Type B pancreatic cell (in vitro differentiated cells): ENCODE results near the gene ATP2A1. TPM values are rescaled to one million over a fixed set of nuclear protein-coding genes. Genes with fewer than 3 reads are reported as not detected.
"Not testable (repeated sequence)": the region's sequence is repeated elsewhere in the genome, so short reads cannot be mapped to it uniquely, and the experiment has no call there.

Experiments
- DNase-seq: peaks from one replicate; pipeline ENCODE4 v3.0.0; 2021; ENCODE audit warnings: mixed read lengths; ENCODE audit not compliant: unreplicated experiment; ENCODE audit errors: extremely low spot score
- H3K27ac Mint-ChIP-seq: 2 replicates; pipeline ENCODE4 v1.8.0; 2021; ENCODE audit warnings: mild to moderate bottlenecking, mixed read lengths
- H3K27me3 Mint-ChIP-seq: 2 replicates; pipeline ENCODE4 v1.8.0; 2021; ENCODE audit warnings: mixed read lengths
- H3K36me3 Mint-ChIP-seq: 2 replicates; pipeline ENCODE4 v1.8.0; 2021; ENCODE audit warnings: mixed read lengths
- H3K4me1 Mint-ChIP-seq: one replicate; pipeline ENCODE4 v1.8.0; 2021; ENCODE audit warnings: mixed read lengths; ENCODE audit not compliant: unreplicated experiment
- H3K4me3 Mint-ChIP-seq: 2 replicates; pipeline ENCODE4 v1.8.0; 2021; ENCODE audit warnings: mild to moderate bottlenecking, mixed read lengths
- H3K9me3 Mint-ChIP-seq: 2 replicates; pipeline ENCODE4 v1.8.0; 2021; ENCODE audit warnings: mixed read lengths
- total RNA-seq: library from RNA; stranded (reverse); gene quantifications from 2 replicates; pipeline ENCODE4 v1.2.1, GENCODE V29; 2021; ENCODE audit warnings: low replicate concordance
- TF ChIP-seq, protein P1 (sequence below): fragments of 200-600 bp; sonication (generic); conservative IDR thresholded peaks from 2 replicates; pipeline ENCODE4 v1.5.0; 2021; ENCODE audit warnings: antibody characterized with exemption, mild to moderate bottlenecking

ATP2A1 gene
- total RNA-seq, 1 donor from 2014 or later, result 4.4 TPM

DNA sequence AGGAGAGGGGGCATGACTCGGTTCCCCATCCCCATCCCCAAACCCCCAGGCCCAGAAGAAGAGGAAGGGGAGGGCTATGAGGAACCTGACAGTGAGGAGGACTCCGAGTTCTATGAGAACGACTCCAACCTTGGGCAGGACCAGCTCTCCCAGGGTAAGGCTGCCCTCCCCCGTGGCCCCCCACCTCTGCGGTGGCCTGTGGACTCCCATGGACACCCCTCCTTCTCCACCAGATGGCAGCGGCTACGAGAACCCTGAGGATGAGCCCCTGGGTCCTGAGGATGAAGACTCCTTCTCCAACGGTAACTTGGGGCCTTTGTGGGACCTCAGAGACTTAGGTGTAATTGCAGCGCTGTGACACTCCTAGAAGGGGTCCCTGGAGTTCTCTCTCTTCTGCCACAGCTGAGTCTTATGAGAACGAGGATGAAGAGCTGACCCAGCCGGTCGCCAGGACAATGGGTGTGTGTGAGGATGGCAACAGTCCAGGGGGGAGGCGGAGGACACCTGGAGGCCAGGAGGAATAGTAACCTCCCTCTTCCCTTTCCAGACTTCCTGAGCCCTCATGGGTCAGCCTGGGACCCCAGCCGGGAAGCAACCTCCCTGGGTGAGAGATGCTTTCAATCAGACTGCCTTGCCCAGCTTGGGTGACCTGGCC is 59.1 kb downstream of the ATP2A1 start:
- Mint-ChIP-seq H3K4me3 (no peak overlapping the region), H3K27me3 (no peaks in the 10 kb centered on the region), H3K27ac (no peak overlapping the region), H3K36me3 (no peaks in the 10 kb centered on the region), H3K9me3 (peaks cover 5% of the 10 kb centered on the region), H3K4me1 (peaks cover 12% of the 10 kb centered on the region)
- DNase-seq, result no peak
- TF ChIP-seq, protein P1, sequence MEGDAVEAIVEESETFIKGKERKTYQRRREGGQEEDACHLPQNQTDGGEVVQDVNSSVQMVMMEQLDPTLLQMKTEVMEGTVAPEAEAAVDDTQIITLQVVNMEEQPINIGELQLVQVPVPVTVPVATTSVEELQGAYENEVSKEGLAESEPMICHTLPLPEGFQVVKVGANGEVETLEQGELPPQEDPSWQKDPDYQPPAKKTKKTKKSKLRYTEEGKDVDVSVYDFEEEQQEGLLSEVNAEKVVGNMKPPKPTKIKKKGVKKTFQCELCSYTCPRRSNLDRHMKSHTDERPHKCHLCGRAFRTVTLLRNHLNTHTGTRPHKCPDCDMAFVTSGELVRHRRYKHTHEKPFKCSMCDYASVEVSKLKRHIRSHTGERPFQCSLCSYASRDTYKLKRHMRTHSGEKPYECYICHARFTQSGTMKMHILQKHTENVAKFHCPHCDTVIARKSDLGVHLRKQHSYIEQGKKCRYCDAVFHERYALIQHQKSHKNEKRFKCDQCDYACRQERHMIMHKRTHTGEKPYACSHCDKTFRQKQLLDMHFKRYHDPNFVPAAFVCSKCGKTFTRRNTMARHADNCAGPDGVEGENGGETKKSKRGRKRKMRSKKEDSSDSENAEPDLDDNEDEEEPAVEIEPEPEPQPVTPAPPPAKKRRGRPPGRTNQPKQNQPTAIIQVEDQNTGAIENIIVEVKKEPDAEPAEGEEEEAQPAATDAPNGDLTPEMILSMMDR, result no peak

DNA sequence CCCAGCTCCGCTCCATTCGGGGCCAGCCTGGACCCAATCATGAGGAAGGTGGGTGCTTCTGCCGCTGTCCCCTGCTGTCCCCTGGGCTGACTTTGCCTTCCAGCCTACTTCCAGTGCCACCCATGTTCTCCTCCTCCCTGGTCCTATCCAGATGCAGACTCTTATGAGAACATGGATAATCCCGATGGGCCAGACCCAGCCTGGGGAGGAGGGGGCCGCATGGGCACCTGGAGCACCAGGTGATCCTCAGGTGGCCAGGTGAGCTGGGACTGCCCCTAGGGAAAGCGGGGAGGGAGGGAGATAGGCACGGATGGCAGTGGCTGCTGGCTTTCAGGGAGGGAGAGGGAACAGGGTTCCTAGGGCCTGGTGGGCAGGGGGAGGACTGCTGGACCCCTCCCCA is 60.4 kb downstream of the ATP2A1 start:
- no peak for DNase-seq
- Mint-ChIP-seq H3K27ac (no peak overlapping the region), H3K9me3 (peaks cover 5% of the 10 kb centered on the region), H3K36me3 (no peaks in the 10 kb centered on the region), H3K4me1 (peaks cover 12% of the 10 kb centered on the region), H3K4me3 (no peak overlapping the region), H3K27me3 (no peaks in the 10 kb centered on the region)
- TF ChIP-seq, protein P1, result no peak

DNA sequence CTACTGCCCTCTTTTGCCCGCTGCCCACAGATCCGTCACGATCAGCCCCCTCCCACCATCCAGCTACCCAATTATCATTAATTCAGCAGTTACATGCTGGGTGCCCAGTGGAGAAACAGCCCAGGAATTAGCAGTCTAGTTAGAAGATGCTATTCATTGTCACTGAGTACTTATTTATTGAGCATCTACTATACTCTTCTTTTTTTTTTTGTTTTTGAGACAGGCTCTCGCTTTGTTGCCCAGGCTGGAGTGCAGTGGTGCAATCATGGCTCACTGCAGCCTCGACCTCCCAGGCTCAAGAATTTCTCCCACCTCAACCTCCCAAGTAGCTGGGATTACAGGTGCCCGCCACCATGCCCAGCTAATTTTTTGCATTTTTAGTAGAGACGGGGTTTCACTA is 61.5 kb downstream of the ATP2A1 start:
- not testable (repeated sequence) for H3K27me3 Mint-ChIP-seq, H3K27ac Mint-ChIP-seq, DNase-seq, H3K4me1 Mint-ChIP-seq, H3K4me3 Mint-ChIP-seq, H3K36me3 Mint-ChIP-seq, H3K9me3 Mint-ChIP-seq

DNA sequence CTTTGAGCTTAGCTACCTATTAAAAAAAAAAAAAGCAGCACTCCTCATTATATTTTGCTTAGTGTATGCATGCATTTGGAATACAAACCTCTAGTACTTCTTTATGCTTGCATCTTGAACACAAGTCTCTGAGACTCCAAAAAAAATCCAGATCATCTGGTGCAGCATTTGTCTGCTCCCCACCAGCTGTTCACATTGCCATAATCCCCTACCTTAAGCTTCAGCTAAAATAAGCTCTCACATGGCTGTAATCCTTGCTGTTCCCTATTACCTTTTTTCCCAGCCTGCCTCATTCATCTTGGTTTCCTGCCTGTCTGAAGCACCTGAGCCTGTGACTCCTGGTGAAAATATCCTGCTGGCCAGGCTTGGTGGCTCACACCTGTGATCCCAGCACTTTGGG is 65.0 kb downstream of the ATP2A1 start:
- Mint-ChIP-seq H3K4me1 (peaks cover 6% of the 10 kb centered on the region), H3K9me3 (no peaks in the 10 kb centered on the region), H3K36me3 (no peaks in the 10 kb centered on the region), H3K4me3 (no peak overlapping the region), H3K27ac (no peak overlapping the region), H3K27me3 (peaks cover 7% of the 10 kb centered on the region)
- no peak for DNase-seq
- TF ChIP-seq, protein P1, result no peak

DNA sequence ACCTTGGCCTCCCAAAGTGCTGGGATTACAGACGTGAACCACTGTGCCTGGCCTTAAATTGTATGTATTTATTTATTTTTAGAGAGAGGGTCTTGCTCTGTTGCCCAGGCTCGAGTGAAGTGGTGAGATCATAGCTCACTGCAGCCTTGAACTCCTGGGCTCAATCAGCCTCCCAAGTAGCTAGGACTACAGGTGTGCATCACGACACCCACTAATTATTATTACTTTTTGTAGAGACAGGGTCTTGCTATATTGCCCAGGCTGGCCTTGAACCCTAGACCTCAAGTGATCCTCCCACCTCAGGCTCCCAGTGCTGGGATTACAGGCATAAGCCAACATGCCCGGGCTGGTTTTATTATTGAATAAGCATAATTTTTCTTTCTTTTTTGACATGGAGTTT is 68.4 kb downstream of the ATP2A1 start:
- no peak overlapping the region for H3K4me3 Mint-ChIP-seq
- H3K27me3 Mint-ChIP-seq, result peaks cover 7% of the 10 kb centered on the region
- H3K4me1 Mint-ChIP-seq, result peaks cover 16% of the 10 kb centered on the region

DNA sequence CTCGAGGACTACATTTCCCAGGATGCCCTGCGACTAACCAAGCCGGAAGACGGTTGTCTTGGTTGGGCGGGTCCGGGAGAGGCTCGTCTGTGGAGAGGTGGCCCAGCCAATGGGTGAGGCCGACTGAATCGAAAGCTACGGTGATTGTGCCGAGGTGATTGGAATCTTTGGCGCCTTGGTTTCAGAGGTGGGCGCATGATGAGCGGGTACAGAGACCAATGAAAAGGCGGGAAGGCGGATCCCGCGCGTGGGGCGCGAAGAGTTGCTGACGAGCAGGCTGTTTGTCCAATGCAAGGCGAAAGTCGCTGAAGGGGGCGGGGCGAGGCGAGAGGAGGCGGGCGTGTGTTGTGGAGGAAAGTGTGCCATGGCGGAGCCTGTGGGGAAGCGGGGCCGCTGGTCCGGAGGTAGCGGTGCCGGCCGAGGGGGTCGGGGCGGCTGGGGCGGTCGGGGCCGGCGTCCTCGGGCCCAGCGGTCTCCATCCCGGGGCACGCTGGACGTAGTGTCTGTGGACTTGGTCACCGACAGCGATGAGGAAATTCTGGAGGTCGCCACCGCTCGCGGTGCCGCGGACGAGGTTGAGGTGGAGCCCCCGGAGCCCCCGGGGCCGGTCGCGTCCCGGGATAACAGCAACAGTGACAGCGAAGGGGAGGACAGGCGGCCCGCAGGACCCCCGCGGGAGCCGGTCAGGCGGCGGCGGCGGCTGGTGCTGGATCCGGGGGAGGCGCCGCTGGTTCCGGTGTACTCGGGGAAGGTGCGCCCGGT is 72.5 kb downstream of the ATP2A1 start, which contains the start of gene NFATC2IP:
TSS of gene NFATC2IP (plus strand) at position 290 of the 762 bp plus-strand sequence. CDS start at position 365, 75 bp downstream.
- DNase-seq, result peak; percentile 99
- H3K4me1 Mint-ChIP-seq, result peaks cover 18% of the 10 kb centered on the region
- peaks cover 11% of the 10 kb centered on the region for H3K36me3 Mint-ChIP-seq
- no peaks in the 10 kb centered on the region for H3K9me3 Mint-ChIP-seq
- H3K27ac Mint-ChIP-seq, result peak within 1 kb of the TSS; percentile 84
- TF ChIP-seq, protein P1, result no peak
- peak within 1 kb of the TSS; percentile 96 for H3K4me3 Mint-ChIP-seq
- peaks cover 4% of the 10 kb centered on the region for H3K27me3 Mint-ChIP-seq

More for the DNA sequence above, 68.4 kb downstream of the ATP2A1 start:
- TF ChIP-seq, protein P1, result no peak
- Mint-ChIP-seq H3K36me3 (peaks cover 4% of the 10 kb centered on the region), H3K27ac (no peak overlapping the region), H3K9me3 (no peaks in the 10 kb centered on the region)
- no peak for DNase-seq
